Mucosa of gallbladder (tissue), 1 donor: ENCODE measurements around the gene OR4A15. TPM values are rescaled to one million over a fixed set of nuclear protein-coding genes. Genes with fewer than 3 reads are reported as not detected.

Source experiments
- DNase-seq: peaks from one replicate; pipeline ENCODE4 v3.0.0-alpha.2; 2020; ENCODE audit warnings: low spot score
- total RNA-seq: library from RNA; stranded (reverse); gene quantifications from one replicate; pipeline ENCODE4 v1.2.1, GENCODE V29; 2021
- donor health status: DM: no; HTN: no; CAD: no.

The OR4A15 gene
- total RNA-seq = not detected

GRCh38 chr11:55367674-55368073, at the start of gene OR4A15:
Gene OR4A15, plus strand, starts transcription at chr11:55367974. Its CDS starts 0 bp downstream, at chr11:55367974.
- no peak for DNase-seq

DNA sequence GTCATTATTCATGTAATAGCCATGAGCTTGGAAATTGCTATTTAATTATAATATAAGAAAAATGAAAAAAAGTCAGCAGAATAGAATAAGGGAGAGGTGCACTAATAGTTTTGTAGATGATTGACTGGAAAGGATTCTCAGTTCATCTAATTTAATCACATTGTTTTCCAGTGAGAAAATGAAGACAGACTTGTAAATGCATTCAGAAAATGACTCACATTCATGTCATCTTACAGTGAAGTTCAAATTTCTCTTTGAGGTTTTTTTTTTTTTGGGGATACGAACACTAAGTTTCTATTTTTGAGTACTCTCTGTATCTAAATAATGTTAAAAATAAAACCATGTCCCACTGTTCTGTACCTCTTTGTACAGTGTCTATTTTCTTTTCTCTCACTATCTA, 43.3 kb upstream of the OR4A15 start:
- DNase-seq = no peak

DNA sequence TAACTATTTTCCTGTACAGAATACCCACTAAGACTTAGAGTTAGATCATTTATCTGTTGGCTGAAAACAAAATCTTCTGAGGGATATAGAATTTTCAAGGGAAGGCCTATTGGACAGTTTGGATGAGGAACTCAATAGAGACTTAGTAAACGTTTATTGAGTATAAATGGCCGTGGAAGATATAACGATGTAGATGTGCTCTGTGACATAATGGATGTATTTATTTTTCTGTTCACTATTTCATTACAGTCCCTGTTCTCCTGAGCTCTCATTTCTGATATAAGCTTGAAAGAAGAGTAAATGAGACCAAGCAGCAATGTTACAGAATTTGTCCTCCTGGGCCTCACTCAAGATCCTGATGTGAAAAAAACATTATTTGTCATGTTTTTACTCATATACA, 24.9 kb upstream of the OR4A15 start, which contains the start of gene OR4A16:
OR4A16 (plus strand) TSS at position 301 of the 400 bp plus-strand sequence; CDS start at position 301, 0 bp downstream.
- DNase-seq = no peak

DNA sequence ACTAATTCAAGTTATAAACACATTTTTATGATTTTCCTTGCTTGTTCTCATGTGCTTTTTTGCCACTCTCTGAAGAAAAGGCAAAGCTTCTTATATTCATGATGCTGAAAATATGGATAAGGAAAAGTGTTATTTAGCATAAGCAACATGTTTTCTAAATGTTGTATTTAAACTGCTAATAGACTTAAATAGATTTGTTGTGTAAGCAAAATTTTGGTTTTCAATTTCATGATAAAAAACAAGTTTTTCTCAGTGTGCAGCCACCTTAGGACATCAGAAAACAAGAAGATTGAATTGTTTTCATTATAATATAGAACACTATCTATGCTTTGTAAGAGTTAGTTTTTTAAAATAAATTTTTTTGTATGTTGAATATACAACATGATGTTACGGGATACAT, 22.5 kb upstream of the OR4A15 start:
- DNase-seq = no peak

- no peak for DNase-seq
Observed at GRCh38 chr11:55349032-55349431, 18.7 kb upstream of the OR4A15 start.

- DNase-seq = no peak
Observed at GRCh38 chr11:55357560-55358184, 10.1 kb upstream of the OR4A15 start.

DNA sequence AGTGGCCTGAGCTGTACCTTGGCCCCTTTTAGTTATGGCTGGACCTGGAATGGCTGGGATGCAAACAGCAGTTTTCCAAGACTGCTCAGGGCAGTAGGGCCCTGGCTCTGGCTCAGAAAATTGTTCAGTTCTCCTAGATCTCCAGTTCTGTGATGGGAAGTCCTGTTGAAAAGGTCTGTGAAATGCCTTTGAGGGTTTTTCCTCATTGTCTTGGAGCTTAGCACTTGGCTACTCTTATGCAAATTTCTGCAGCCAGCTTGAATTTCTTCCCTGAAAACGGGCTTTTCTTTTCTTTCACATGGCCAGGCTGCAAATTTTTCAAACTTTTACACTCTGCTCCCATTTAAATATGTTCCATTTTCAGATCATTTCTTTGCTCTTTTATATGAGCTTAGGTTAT, 33.2 kb downstream of the OR4A15 start:
- DNase-seq = no peak

Other genes with a start within 250 kb of the OR4A15 start
- gene TRIM48, start 105.8 kb upstream of the OR4A15 start, total RNA-seq = not detected
- gene OR4A16, start 24.8 kb upstream of the OR4A15 start, total RNA-seq = not detected
- not detected for gene OR4C15, start 186.5 kb downstream of the OR4A15 start, total RNA-seq
- not detected for gene OR4C16, start 204.2 kb downstream of the OR4A15 start, total RNA-seq
- gene OR4C11, start 239.7 kb downstream of the OR4A15 start, total RNA-seq = not detected